ENCODE results near the gene GPHN. TPM values are rescaled to one million over a fixed set of nuclear protein-coding genes. Genes with fewer than 3 reads are reported as not detected.
A peak's percentile ranks its signal among the peaks of the same experiment; 100 is the strongest.

The GPHN gene
- polyA plus RNA-seq, 1 of the 3 experiments (the other 2 are of a cell fraction), result 6.9 TPM

DNA sequence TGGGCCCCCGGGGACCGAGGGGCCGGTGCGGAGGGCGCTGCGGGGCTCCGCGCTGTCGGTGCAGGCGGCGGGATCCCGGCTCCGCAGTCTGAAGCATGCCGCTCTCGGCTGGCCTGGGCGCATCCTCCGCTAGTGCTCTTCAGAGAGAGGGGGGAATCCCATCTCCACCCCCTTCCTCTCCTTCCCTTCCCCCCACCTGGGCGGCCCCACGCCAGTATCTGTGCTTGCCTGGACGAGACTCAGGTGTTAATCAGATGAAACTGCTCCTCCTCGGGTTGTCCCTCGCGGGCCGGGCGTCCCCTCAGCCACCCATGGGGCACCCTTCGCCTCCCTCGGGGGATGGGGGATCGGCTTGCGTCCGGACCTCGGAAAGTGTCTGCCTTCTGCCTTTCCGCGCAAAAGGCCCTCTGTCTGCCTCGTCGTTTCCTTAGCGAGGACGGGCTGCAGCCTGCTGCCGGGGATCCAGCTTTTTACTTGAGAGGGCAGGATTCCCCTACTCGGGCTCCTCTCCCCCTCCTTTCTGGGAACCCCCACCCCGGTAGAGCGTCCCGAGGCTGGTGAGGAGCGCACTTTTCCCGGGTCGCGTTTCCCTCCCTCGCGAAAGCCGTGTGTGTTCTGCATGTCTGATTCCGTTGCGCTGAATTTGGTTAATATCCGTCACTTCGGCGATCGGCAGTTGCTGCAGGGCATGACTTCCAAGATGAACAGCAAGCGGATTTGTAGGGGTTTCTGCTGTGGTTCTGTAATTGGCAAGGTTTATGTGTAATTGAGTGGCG lies 1.1 kb downstream of the GPHN start:
- peak; percentile 69 for DNase-seq
- Histone ChIP-seq H3K79me2 (ENCODE audit: insufficient read depth) (peaks cover 13% of the 10 kb centered on the region; the same call in 1 of the 2 replicates), H3K4me3 (ENCODE audit: low read depth in 2 of 2, low read length in 1 of 2) (peak overlapping the region; percentile 96 to 98), H3K36me3 (replicated peaks in 1 of 2; ENCODE audit: control insufficient read depth in 1 of 2, insufficient read depth in 2 of 2, low read length in 1 of 2) (no peaks in the 10 kb centered on the region), H3K4me2 (peak overlapping the region; percentile 98), H3K9me2 (no peaks in the 10 kb centered on the region), H3F3A (replicated peaks; ENCODE audit: insufficient read depth) (peaks cover 23% of the 10 kb centered on the region), H3K4me1 (ENCODE audit: control insufficient read depth in 1 of 2, insufficient read depth in 2 of 2, low read depth in 1 of 2, low read length in 1 of 2) (peaks cover 0 to 5% of the 10 kb centered on the region in 2 experiments; a peak in 3 of 4 replicates), H3K27ac (ENCODE audit: low read depth in 2 of 2, low read length in 1 of 2) (peak overlapping the region; percentile 79 to 93; a peak in 3 of 4 replicates), H3K9ac (peak overlapping the region; percentile 70), H3K27me3 (ENCODE audit: insufficient read depth) (no peaks in the 10 kb centered on the region), H3K9me3 (no peaks in the 10 kb centered on the region), H4K20me1 (ENCODE audit: insufficient read depth) (peaks cover 4% of the 10 kb centered on the region; the same call in 1 of the 2 replicates), H2AFZ (ENCODE audit: low read depth) (peak overlapping the region; percentile 98)
- ChIA-PET CTCF (interaction anchor here (0.7 to 1.9 kb wide), 5 partner anchors 12 to 232 kb away, joined by 3 to 6 read pairs (median 4); no protein-coding TSS in a partner anchor), POLR2A (interaction anchor here (1.3 kb wide), 1 partner anchor 11 kb away, joined by 4 read pairs; no protein-coding TSS in a partner anchor)
- TF ChIP-seq, protein P1, sequence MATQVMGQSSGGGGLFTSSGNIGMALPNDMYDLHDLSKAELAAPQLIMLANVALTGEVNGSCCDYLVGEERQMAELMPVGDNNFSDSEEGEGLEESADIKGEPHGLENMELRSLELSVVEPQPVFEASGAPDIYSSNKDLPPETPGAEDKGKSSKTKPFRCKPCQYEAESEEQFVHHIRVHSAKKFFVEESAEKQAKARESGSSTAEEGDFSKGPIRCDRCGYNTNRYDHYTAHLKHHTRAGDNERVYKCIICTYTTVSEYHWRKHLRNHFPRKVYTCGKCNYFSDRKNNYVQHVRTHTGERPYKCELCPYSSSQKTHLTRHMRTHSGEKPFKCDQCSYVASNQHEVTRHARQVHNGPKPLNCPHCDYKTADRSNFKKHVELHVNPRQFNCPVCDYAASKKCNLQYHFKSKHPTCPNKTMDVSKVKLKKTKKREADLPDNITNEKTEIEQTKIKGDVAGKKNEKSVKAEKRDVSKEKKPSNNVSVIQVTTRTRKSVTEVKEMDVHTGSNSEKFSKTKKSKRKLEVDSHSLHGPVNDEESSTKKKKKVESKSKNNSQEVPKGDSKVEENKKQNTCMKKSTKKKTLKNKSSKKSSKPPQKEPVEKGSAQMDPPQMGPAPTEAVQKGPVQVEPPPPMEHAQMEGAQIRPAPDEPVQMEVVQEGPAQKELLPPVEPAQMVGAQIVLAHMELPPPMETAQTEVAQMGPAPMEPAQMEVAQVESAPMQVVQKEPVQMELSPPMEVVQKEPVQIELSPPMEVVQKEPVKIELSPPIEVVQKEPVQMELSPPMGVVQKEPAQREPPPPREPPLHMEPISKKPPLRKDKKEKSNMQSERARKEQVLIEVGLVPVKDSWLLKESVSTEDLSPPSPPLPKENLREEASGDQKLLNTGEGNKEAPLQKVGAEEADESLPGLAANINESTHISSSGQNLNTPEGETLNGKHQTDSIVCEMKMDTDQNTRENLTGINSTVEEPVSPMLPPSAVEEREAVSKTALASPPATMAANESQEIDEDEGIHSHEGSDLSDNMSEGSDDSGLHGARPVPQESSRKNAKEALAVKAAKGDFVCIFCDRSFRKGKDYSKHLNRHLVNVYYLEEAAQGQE (IDR thresholded peaks at IDR 0.05; ENCODE audit: low read depth, low read length), result 0 out of 2 replicates have a peak, but pooled peaks have one; percentile 9
- TF ChIP-seq, protein P2, sequence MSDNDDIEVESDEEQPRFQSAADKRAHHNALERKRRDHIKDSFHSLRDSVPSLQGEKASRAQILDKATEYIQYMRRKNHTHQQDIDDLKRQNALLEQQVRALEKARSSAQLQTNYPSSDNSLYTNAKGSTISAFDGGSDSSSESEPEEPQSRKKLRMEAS (IDR thresholded peaks at IDR 0.05; ENCODE audit: low read depth), result 0 out of 2 replicates have a peak, but pooled peaks have one; percentile 10
- TF ChIP-seq CHD2 (IDR thresholded peaks at IDR 0.05; ENCODE audit: low read length, partially characterized antibody), result peak; percentile 46
- no peak for TF ChIP-seq YY1 (IDR thresholded peaks at IDR 0.05; ENCODE audit: low read depth)
- WGBS (ENCODE audit: low lambda C conversion rate), result 2% methylated on average over 29 of the region's 57 CpGs

GRCh38 chr14:66509874-66510273 lies 1.9 kb downstream of the GPHN start:
- H3K4me1 ChIP-seq (ENCODE audit: control insufficient read depth in 1 of 2, insufficient read depth in 2 of 2, low read depth in 1 of 2, low read length in 1 of 2), result peaks cover 0 to 5% of the 10 kb centered on the region in 2 experiments; a peak in 3 of 4 replicates
- H3K9me2 ChIP-seq, result no peaks in the 10 kb centered on the region
- POLR2A ChIA-PET, result no interaction called here
- H3K79me2 ChIP-seq (ENCODE audit: insufficient read depth), result peaks cover 13% of the 10 kb centered on the region; the same call in 1 of the 2 replicates
- peak overlapping the region; percentile 96 to 98 for H3K4me3 ChIP-seq (ENCODE audit: low read depth in 2 of 2, low read length in 1 of 2)
- H3K9me3 ChIP-seq, result no peaks in the 10 kb centered on the region
- no peak overlapping the region; the same call in 1 of the 2 replicates for H3K9ac ChIP-seq
- CTCF ChIA-PET, result interaction anchor here (0.9 to 1.9 kb wide), 4 partner anchors 15 to 231 kb away, joined by 3 to 4 read pairs (median 4); no protein-coding TSS in a partner anchor
- TF ChIP-seq, protein P1 (IDR thresholded peaks at IDR 0.05; ENCODE audit: low read depth, low read length), result peak; percentile 87
- TF ChIP-seq GATA2 (CRISPR knock-in tag; IDR thresholded peaks at IDR 0.05), result no peak
- peaks cover 4% of the 10 kb centered on the region; the same call in 1 of the 2 replicates for H4K20me1 ChIP-seq (ENCODE audit: insufficient read depth)
- no peaks in the 10 kb centered on the region for H3K27me3 ChIP-seq (ENCODE audit: insufficient read depth)
- H3F3A ChIP-seq (replicated peaks; ENCODE audit: insufficient read depth), result peaks cover 23% of the 10 kb centered on the region
- H3K27ac ChIP-seq (ENCODE audit: low read depth in 2 of 2, low read length in 1 of 2), result no peak overlapping the region
- H3K36me3 ChIP-seq (replicated peaks in 1 of 2; ENCODE audit: control insufficient read depth in 1 of 2, insufficient read depth in 2 of 2, low read length in 1 of 2), result no peaks in the 10 kb centered on the region
- no peak for DNase-seq
- H2AFZ ChIP-seq (ENCODE audit: low read depth), result no peak overlapping the region; the same call in 1 of the 2 replicates
- peak overlapping the region; percentile 98 for H3K4me2 ChIP-seq
- 78% methylated on average over 4 of the region's 4 CpGs for WGBS (ENCODE audit: low lambda C conversion rate)

Data from SK-N-SH (cell line).